ENCODE measurements around the gene TCF4.

The TCF4 gene

DNA sequence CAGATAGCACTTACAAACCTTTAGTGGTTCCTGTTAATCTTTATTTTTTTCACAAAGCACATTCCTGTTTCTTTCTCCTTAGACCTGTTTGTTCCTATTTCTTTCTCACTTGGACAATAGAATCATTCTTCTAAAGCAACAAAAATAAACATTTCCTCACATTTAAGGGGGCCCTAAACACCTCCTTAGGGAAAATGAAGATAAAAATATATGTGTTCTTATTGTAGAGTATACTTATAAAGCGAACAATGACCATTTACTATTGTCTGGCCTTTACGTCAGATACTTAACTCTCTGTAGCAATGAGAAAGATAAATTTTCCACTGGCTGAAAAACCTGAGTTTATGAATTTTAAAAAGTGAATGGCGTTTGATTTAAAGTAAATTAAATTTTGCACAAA lies 234.6 kb downstream of the TCF4 start:
- no peak for DNase-seq (ENCODE audit: low read depth in 1 of 2, low spot score in 1 of 2)
- H3K27ac ChIP-seq (replicated peaks) = no peak overlapping the region
- no peak for TF ChIP-seq SPI1 (IDR thresholded peaks at IDR 0.05; ENCODE audit: borderline replicate concordance, low read depth)
- no peak for TF ChIP-seq GABPA (IDR thresholded peaks at IDR 0.05; ENCODE audit: low read depth)
- TF ChIP-seq REST (IDR thresholded peaks at IDR 0.05; ENCODE audit: insufficient replicate concordance, low read depth) = no peak
- no peak for TF ChIP-seq CTCF (IDR thresholded peaks at IDR 0.05; ENCODE audit: insufficient read depth, low read length)
- TF ChIP-seq POLR2AphosphoS5 (IDR thresholded peaks at IDR 0.05; ENCODE audit: low read depth) = no peak

DNA sequence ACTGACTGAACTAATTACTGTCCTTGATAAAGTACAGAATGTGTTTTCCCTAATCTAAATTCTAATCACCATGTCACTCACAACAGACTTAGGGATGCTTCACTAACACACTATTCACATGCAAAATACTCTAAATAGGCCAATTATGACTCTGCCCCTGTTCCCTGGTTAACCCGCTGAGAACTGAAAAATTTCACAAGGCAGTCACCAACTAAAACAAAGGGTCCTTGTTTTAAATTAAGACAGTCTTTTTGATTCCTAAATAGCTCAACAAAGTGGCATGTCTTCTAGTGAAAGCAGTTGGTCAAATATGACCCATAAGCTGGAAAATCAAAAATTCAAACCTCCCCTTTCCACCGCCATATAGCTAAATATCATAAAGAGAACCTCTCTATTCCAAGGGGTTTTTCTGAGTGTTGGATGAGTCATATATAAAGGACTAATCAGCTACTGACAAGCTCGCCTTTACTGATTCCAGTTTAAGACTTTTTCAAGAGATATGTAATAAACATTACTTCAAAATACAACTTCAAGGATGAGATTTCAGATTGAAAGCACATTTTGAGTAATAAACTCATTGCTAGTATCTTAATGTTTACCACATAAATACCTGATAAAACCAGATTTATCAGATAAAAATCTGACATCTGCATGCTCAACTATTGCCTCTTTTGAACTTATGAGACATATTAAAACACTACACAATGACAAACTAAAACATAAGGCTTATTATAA lies 235.8 kb downstream of the TCF4 start:
- DNase-seq (ENCODE audit: low read depth in 1 of 2, low spot score in 1 of 2) = no peak
- TF ChIP-seq SPI1 (IDR thresholded peaks at IDR 0.05; ENCODE audit: borderline replicate concordance, low read depth) (no peak), REST (IDR thresholded peaks at IDR 0.05; ENCODE audit: insufficient replicate concordance, low read depth) (no peak), CTCF (IDR thresholded peaks at IDR 0.05; ENCODE audit: insufficient read depth, low read length) (no peak), POLR2AphosphoS5 (IDR thresholded peaks at IDR 0.05; ENCODE audit: low read depth) (no peak), GABPA (IDR thresholded peaks at IDR 0.05; ENCODE audit: low read depth) (no peak)
- H3K27ac ChIP-seq (replicated peaks) = no peak overlapping the region
- peaks cover 2% of the 10 kb centered on the region for H3K27me3 ChIP-seq (ENCODE audit: insufficient read depth, poor library complexity, severe bottlenecking)
- no peak overlapping the region for H3K4me3 ChIP-seq (replicated peaks; ENCODE audit: insufficient read depth, low read length)

More for the DNA sequence above, 234.6 kb downstream of the TCF4 start:
- no peak overlapping the region for H3K4me3 ChIP-seq (replicated peaks; ENCODE audit: insufficient read depth, low read length)
- peaks cover 2% of the 10 kb centered on the region for H3K27me3 ChIP-seq (ENCODE audit: insufficient read depth, poor library complexity, severe bottlenecking)

- H3K27me3 ChIP-seq (ENCODE audit: insufficient read depth, poor library complexity, severe bottlenecking) = peaks cover 2% of the 10 kb centered on the region
- no peak overlapping the region for H3K4me3 ChIP-seq (replicated peaks; ENCODE audit: insufficient read depth, low read length)
- no peak for DNase-seq (ENCODE audit: low read depth in 1 of 2, low spot score in 1 of 2)
- H3K27ac ChIP-seq (replicated peaks) = no peak overlapping the region
- TF ChIP-seq GABPA (IDR thresholded peaks at IDR 0.05; ENCODE audit: low read depth) (no peak), REST (IDR thresholded peaks at IDR 0.05; ENCODE audit: insufficient replicate concordance, low read depth) (no peak)
These were observed 236.7 kb downstream of the TCF4 start for GRCh38 chr18:55351241-55351691.

Measured in HL-60 (cell line).